Uterus (tissue), 4 donors: ENCODE data around the gene IRX5. TPM values are rescaled to one million over a fixed set of nuclear protein-coding genes. Genes with fewer than 3 reads are reported as not detected.

Experiments
- DNase-seq, 2 donors: peaks; one replicate each; pipeline ENCODE4 v3.0.0-alpha.2; 2019 to 2020
- H3K27ac ChIP-seq, 2 donors: fragments of 200-600 bp; sonication (generic); 1 replicate in 1 of 2; 2 replicates in 1 of 2; pipeline ENCODE4 v1.5.1; 2016 to 2018
- H3K27me3 ChIP-seq, 2 donors: fragments of 200-600 bp; sonication (generic); one replicate each; pipeline ENCODE4 v1.5.1; 2018 to 2019; ENCODE audit warnings: control low read depth in 1 of 2
- H3K36me3 ChIP-seq, 2 donors: fragments of 200-600 bp; sonication (generic); one replicate each; pipeline ENCODE4 v1.5.1; 2019; ENCODE audit warnings: control low read depth in 1 of 2
- H3K4me1 ChIP-seq, 2 donors: fragments of 200-600 bp; sonication (generic); one replicate each; pipeline ENCODE4 v1.5.1; 2018 to 2019; ENCODE audit warnings: control low read depth in 1 of 2
- H3K4me3 ChIP-seq, 2 donors: fragments of 200-600 bp; sonication (generic); 1 replicate in 1 of 2; 2 replicates in 1 of 2; pipeline ENCODE4 v1.5.1; 2018 to 2019; ENCODE audit warnings: mild to moderate bottlenecking in 1 of 2
- H3K9me3 ChIP-seq, 2 donors: fragments of 200-600 bp; sonication (generic); one replicate each; pipeline ENCODE4 v1.5.1; 2019; ENCODE audit warnings: control low read depth in 1 of 2
- CTCF ChIP-seq, 4 experiments: fragments of 200-600 bp in 2 of 4; fragments of 450-650 bp in 2 of 4; sonication (generic) in 2 of 4; IDR thresholded peaks; one replicate each; pipeline ENCODE4 v1.5.1; 2016 to 2019; ENCODE audit warnings: antibody characterized with exemption in 4 of 4, mild to moderate bottlenecking in 2 of 4, moderate library complexity in 1 of 4
- POLR2A ChIP-seq, 2 donors: fragments of 450-650 bp; IDR thresholded peaks; one replicate each; pipeline ENCODE4 v1.6.1; 2016; ENCODE audit warnings: antibody characterized with exemption in 2 of 2, mild to moderate bottlenecking in 1 of 2, moderate library complexity in 1 of 2
- intact Hi-C: fragments of 100-400 bp; cut with DNase I; formaldehyde crosslinking; loops from one replicate; pipeline ENCODE4 v1.15.1; 2023; ENCODE audit warnings: low total_unique reads
- total RNA-seq, 4 donors: library from RNA; depleted of rRNA in 3 of 4; stranded (reverse); fragments of >200 nt in 3 of 4; gene quantifications; one replicate each; pipeline versions ENCODE4 v1.1.0 to v1.2.4, GENCODE V29; 2014 to 2023
- donor health status: DM: yes; HTN: yes; CAD: no.

Gene IRX5
- total RNA-seq, 4 donors from 2014 or later = 0.49 to 0.62 TPM; not detected in 2

- no peak overlapping the region for H3K4me3 ChIP-seq
- intact Hi-C loops = no loop called here
- H3K27me3 ChIP-seq = no peaks in the 10 kb centered on the region
- H3K9me3 ChIP-seq = no peaks in the 10 kb centered on the region
- H3K4me1 ChIP-seq = no peaks in the 10 kb centered on the region
- no peak for TF ChIP-seq POLR2A (IDR thresholded peaks at IDR 0.05)
- TF ChIP-seq CTCF (IDR thresholded peaks at IDR 0.05) = no peak
- DNase-seq = no peak
- H3K27ac ChIP-seq = no peak overlapping the region
- no peaks in the 10 kb centered on the region for H3K36me3 ChIP-seq
Observed at GRCh38 chr16:54911079-54911478, 19.6 kb upstream of the IRX5 start.

DNA sequence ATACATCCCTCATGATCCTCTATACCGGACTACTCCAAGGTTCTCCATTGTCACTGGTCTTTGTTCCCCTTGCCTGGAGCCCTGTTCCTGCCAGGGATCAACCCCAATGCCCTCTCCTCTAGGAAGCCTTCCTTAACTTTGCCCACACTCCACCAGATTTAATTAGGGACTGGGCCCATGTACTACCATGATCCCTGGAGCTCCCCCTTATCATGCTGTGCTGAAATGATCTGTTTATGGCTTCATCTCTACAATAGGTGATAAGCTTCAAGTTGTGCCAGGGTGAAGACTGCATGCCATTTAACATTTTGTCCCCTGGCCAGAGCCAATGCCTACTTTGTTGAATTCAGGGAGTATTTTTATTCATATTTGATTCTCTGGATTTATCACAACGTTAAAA is 17.9 kb upstream of the IRX5 start:
- Histone ChIP-seq H3K27me3 (peaks cover 0 to 3% of the 10 kb centered on the region in 2 donors), H3K27ac (no peak overlapping the region), H3K9me3 (no peaks in the 10 kb centered on the region), H3K4me3 (no peak overlapping the region), H3K36me3 (no peaks in the 10 kb centered on the region), H3K4me1 (no peaks in the 10 kb centered on the region)
- no peak for DNase-seq
- intact Hi-C loops = no loop called here
- TF ChIP-seq POLR2A (IDR thresholded peaks at IDR 0.05) = no peak
- TF ChIP-seq CTCF (IDR thresholded peaks at IDR 0.05) = no peak

DNA sequence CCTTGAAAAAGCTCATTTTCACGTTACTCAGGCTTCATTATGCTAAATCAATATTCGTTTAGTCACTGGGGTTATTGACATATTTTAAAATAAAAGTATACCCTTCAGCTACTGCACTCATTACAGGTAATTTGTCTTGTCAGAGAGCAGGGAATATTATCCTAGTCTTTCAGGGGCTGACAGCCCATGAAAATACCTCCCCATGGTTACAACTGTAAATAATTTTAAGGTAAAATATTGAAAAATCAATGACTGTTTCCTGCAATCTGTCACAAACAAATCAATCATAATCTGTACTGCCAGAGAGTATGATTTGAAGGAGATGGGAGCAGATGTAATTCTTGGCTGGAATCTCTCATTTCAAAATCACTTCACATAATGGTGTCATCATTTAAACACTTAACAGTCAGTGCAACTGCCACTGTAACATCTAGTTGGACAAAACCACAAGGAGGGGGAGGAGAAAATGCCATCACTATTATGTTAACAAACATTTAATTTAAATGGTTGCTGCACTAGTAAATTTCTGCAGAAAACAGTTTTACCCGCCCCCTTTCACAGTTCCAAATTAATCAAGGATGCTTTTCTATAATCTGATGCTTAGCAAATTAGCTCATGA is 9.3 kb upstream of the IRX5 start:
- Histone ChIP-seq H3K4me1 (no peaks in the 10 kb centered on the region), H3K36me3 (no peaks in the 10 kb centered on the region), H3K27ac (no peak overlapping the region), H3K27me3 (peaks cover 0 to 26% of the 10 kb centered on the region in 2 donors), H3K9me3 (no peaks in the 10 kb centered on the region), H3K4me3 (no peak overlapping the region)
- no peak for TF ChIP-seq CTCF (IDR thresholded peaks at IDR 0.05)
- no peak for TF ChIP-seq POLR2A (IDR thresholded peaks at IDR 0.05)
- intact Hi-C loops = no loop called here
- no peak for DNase-seq

- Histone ChIP-seq H3K27ac (no peak overlapping the region), H3K4me1 (no peaks in the 10 kb centered on the region), H3K9me3 (no peaks in the 10 kb centered on the region), H3K36me3 (no peaks in the 10 kb centered on the region), H3K4me3 (no peak overlapping the region), H3K27me3 (peaks cover 0 to 41% of the 10 kb centered on the region in 2 donors)
- no peak for TF ChIP-seq POLR2A (IDR thresholded peaks at IDR 0.05)
- no peak for TF ChIP-seq CTCF (IDR thresholded peaks at IDR 0.05)
- no peak for DNase-seq
- intact Hi-C loops = no loop called here
Observed at GRCh38 chr16:54923055-54923473, 7.6 kb upstream of the IRX5 start.

- intact Hi-C loops = no loop called here
- no peak for DNase-seq
- Histone ChIP-seq H3K27me3 (peaks cover 0 to 42% of the 10 kb centered on the region in 2 donors), H3K4me1 (no peaks in the 10 kb centered on the region), H3K9me3 (no peaks in the 10 kb centered on the region), H3K4me3 (no peak overlapping the region), H3K27ac (no peak overlapping the region), H3K36me3 (no peaks in the 10 kb centered on the region)
- TF ChIP-seq POLR2A (IDR thresholded peaks at IDR 0.05) (no peak), CTCF (IDR thresholded peaks at IDR 0.05) (no peak)
Observed at GRCh38 chr16:54923988-54924387, 6.7 kb upstream of the IRX5 start.
